ENCODE measurements around the gene DR1. TPM values are rescaled to one million over a fixed set of nuclear protein-coding genes. Genes with fewer than 3 reads are reported as not detected.

Gene DR1
- 100 to 1,000 TPM in 3 of 8 experiments, 10 to 100 TPM in 5; 43.4 to 121 (median 61.1) TPM for total RNA-seq

- ATAC-seq (replicated peaks in 6 of 8): peak; percentile 78 to 94 (median 92)
- Histone ChIP-seq H3K27ac (peak within 1 kb of the TSS; percentile 84 to 90), H3K4me1 (replicated peaks in 1 of 2) (peaks cover 6 to 24% of the 10 kb centered on the region in 2 donors), H3K4me3 (peak within 1 kb of the TSS; percentile 64 to 95 (median 92))
- in situ Hi-C loops (cut with MboI; ENCODE audit: low pct_unique_long_range_greater_than_20kb in 2 of 9, low sequenced_read_pairs in 9 of 9, unreplicated experiment in 9 of 9): no loop called here
- 0 to 2% (median 1%) methylated on average over 29 to 63 of the region's 80 CpGs; no CpG with 5 or more reads in 6 of the 10 experiments for WGBS, 10 experiments
These were observed at the start of gene DR1 for GRCh38 chr1:93345633-93346420. Gene DR1 (plus strand): TSS chr1:93345907. CDS start chr1:93346646, 739 bp downstream.

GRCh38 chr1:93296555-93297154 is 49.1 kb upstream of the DR1 start:
- in situ Hi-C loops (cut with MboI; ENCODE audit: low pct_unique_long_range_greater_than_20kb in 2 of 9, low sequenced_read_pairs in 9 of 9, unreplicated experiment in 9 of 9): no loop called here
- Histone ChIP-seq H3K27ac (no peak overlapping the region), H3K4me3 (no peak overlapping the region), H3K4me1 (replicated peaks in 1 of 2) (no peaks in the 10 kb centered on the region)
- 22 to 100% (median 77%) methylated on average over 1 to 3 of the region's 3 CpGs; no CpG with 5 or more reads in 3 of the 10 experiments for WGBS, 10 experiments
- ATAC-seq (replicated peaks in 6 of 8): no peak

GRCh38 chr1:93301131-93301530 is 44.6 kb upstream of the DR1 start:
- in situ Hi-C loops (cut with MboI; ENCODE audit: low pct_unique_long_range_greater_than_20kb in 2 of 9, low sequenced_read_pairs in 9 of 9, unreplicated experiment in 9 of 9): loop anchor here in 2 of 9 experiments (25.0 kb wide), 2 partner anchors 286 to 511 kb away; no protein-coding TSS in a partner anchor
- H3K27ac ChIP-seq: no peak overlapping the region
- H3K4me3 ChIP-seq: no peak overlapping the region
- ATAC-seq (replicated peaks in 6 of 8): no peak
- WGBS, 10 experiments: 9 to 100% (median 85%) methylated on average over 1 of the region's 1 CpG; no CpG with 5 or more reads in 2 of the 10 experiments
- H3K4me1 ChIP-seq (replicated peaks in 1 of 2): no peaks in the 10 kb centered on the region

GRCh38 chr1:93302078-93302477 is 43.6 kb upstream of the DR1 start:
- ATAC-seq (replicated peaks in 6 of 8): no peak
- no peak overlapping the region for H3K27ac ChIP-seq
- in situ Hi-C loops (cut with MboI; ENCODE audit: low pct_unique_long_range_greater_than_20kb in 2 of 9, low sequenced_read_pairs in 9 of 9, unreplicated experiment in 9 of 9): loop anchor here in 2 of 9 experiments (25.0 kb wide), 2 partner anchors 285 to 510 kb away; no protein-coding TSS in a partner anchor
- WGBS, 10 experiments: 75 to 92% (median 80%) methylated on average over 5 of the region's 5 CpGs
- H3K4me1 ChIP-seq (replicated peaks in 1 of 2): no peaks in the 10 kb centered on the region
- no peak overlapping the region for H3K4me3 ChIP-seq

- Histone ChIP-seq H3K4me1 (replicated peaks in 1 of 2) (no peaks in the 10 kb centered on the region), H3K4me3 (no peak overlapping the region), H3K27ac (no peak overlapping the region)
- in situ Hi-C loops (cut with MboI; ENCODE audit: low pct_unique_long_range_greater_than_20kb in 2 of 9, low sequenced_read_pairs in 9 of 9, unreplicated experiment in 9 of 9): loop anchor here in 2 of 9 experiments (25.0 kb wide), 2 partner anchors 283 to 508 kb away; no protein-coding TSS in a partner anchor
- WGBS, 10 experiments: 9 to 80% (median 38%) methylated on average over 1 to 2 of the region's 2 CpGs
- peak in 4 of 8 experiments; percentile 43 to 65 (median 54) for ATAC-seq (replicated peaks in 6 of 8)
These were observed 41.0 kb upstream of the DR1 start for GRCh38 chr1:93304716-93305138.

- in situ Hi-C loops (cut with MboI; ENCODE audit: low pct_unique_long_range_greater_than_20kb in 2 of 9, low sequenced_read_pairs in 9 of 9, unreplicated experiment in 9 of 9): loop anchor here in 2 of 9 experiments (25.0 kb wide), 2 partner anchors 280 to 505 kb away; no protein-coding TSS in a partner anchor
- ATAC-seq (replicated peaks in 6 of 8): no peak
- Histone ChIP-seq H3K27ac (no peak overlapping the region), H3K4me1 (replicated peaks in 1 of 2) (no peaks in the 10 kb centered on the region), H3K4me3 (no peak overlapping the region)
These were observed 38.8 kb upstream of the DR1 start for GRCh38 chr1:93306920-93307319.

- in situ Hi-C loops (cut with MboI; ENCODE audit: low pct_unique_long_range_greater_than_20kb in 2 of 9, low sequenced_read_pairs in 9 of 9, unreplicated experiment in 9 of 9): loop anchor here in 2 of 9 experiments (25.0 kb wide), 2 partner anchors 274 to 499 kb away; no protein-coding TSS in a partner anchor
- ATAC-seq (replicated peaks in 6 of 8): no peak
- 75 to 100% (median 90%) methylated on average over 1 to 4 of the region's 4 CpGs for WGBS, 10 experiments
- Histone ChIP-seq H3K27ac (no peak overlapping the region), H3K4me3 (no peak overlapping the region), H3K4me1 (replicated peaks in 1 of 2) (no peaks in the 10 kb centered on the region)
These were observed 32.7 kb upstream of the DR1 start for GRCh38 chr1:93313026-93313425.

GRCh38 chr1:93317207-93317606 is 28.5 kb upstream of the DR1 start:
- Histone ChIP-seq H3K4me1 (replicated peaks in 1 of 2) (no peaks in the 10 kb centered on the region), H3K27ac (no peak overlapping the region), H3K4me3 (no peak overlapping the region)
- 17 to 91% (median 49%) methylated on average over 1 to 2 of the region's 2 CpGs; no CpG with 5 or more reads in 4 of the 10 experiments for WGBS, 10 experiments
- no peak for ATAC-seq (replicated peaks in 6 of 8)
- in situ Hi-C loops (cut with MboI; ENCODE audit: low pct_unique_long_range_greater_than_20kb in 2 of 9, low sequenced_read_pairs in 9 of 9, unreplicated experiment in 9 of 9): loop anchor here in 2 of 9 experiments (25.0 kb wide), 2 partner anchors 270 to 495 kb away; no protein-coding TSS in a partner anchor

- Histone ChIP-seq H3K27ac (no peak overlapping the region), H3K4me1 (replicated peaks in 1 of 2) (no peaks in the 10 kb centered on the region), H3K4me3 (no peak overlapping the region)
- ATAC-seq (replicated peaks in 6 of 8): no peak
- in situ Hi-C loops (cut with MboI; ENCODE audit: low pct_unique_long_range_greater_than_20kb in 2 of 9, low sequenced_read_pairs in 9 of 9, unreplicated experiment in 9 of 9): loop anchor here in 2 of 9 experiments (25.0 kb wide), 2 partner anchors 269 to 494 kb away; no protein-coding TSS in a partner anchor
- WGBS, 10 experiments: 80 to 100% (median 96%) methylated on average over 2 of the region's 2 CpGs
These were observed 27.8 kb upstream of the DR1 start for GRCh38 chr1:93317943-93318342.

- in situ Hi-C loops (cut with MboI; ENCODE audit: low pct_unique_long_range_greater_than_20kb in 2 of 9, low sequenced_read_pairs in 9 of 9, unreplicated experiment in 9 of 9): loop anchor here in 2 of 9 experiments (25.0 kb wide), 2 partner anchors 266 to 491 kb away; no protein-coding TSS in a partner anchor
- ATAC-seq (replicated peaks in 6 of 8): no peak
- Histone ChIP-seq H3K27ac (no peak overlapping the region), H3K4me1 (replicated peaks in 1 of 2) (no peaks in the 10 kb centered on the region), H3K4me3 (no peak overlapping the region)
- 92 to 100% (median 100%) methylated on average over 1 of the region's 1 CpG; no CpG with 5 or more reads in 5 of the 10 experiments for WGBS, 10 experiments
These were observed 24.0 kb upstream of the DR1 start for GRCh38 chr1:93321720-93322119.

GRCh38 chr1:93322349-93322748 is 23.4 kb upstream of the DR1 start:
- Histone ChIP-seq H3K4me3 (no peak overlapping the region), H3K27ac (no peak overlapping the region), H3K4me1 (replicated peaks in 1 of 2) (no peaks in the 10 kb centered on the region)
- ATAC-seq (replicated peaks in 6 of 8): no peak
- in situ Hi-C loops (cut with MboI; ENCODE audit: low pct_unique_long_range_greater_than_20kb in 2 of 9, low sequenced_read_pairs in 9 of 9, unreplicated experiment in 9 of 9): loop anchor here in 2 of 9 experiments (25.0 kb wide), 2 partner anchors 265 to 490 kb away; no protein-coding TSS in a partner anchor
- WGBS, 10 experiments: 74 to 100% (median 93%) methylated on average over 1 to 3 of the region's 3 CpGs

GRCh38 chr1:93323185-93323820 is 22.4 kb upstream of the DR1 start:
- Histone ChIP-seq H3K27ac (no peak overlapping the region), H3K4me3 (no peak overlapping the region), H3K4me1 (replicated peaks in 1 of 2) (no peaks in the 10 kb centered on the region)
- no peak for ATAC-seq (replicated peaks in 6 of 8)
- 0 to 87% (median 69%) methylated on average over 1 to 3 of the region's 3 CpGs; no CpG with 5 or more reads in 2 of the 10 experiments for WGBS, 10 experiments
- in situ Hi-C loops (cut with MboI; ENCODE audit: low pct_unique_long_range_greater_than_20kb in 2 of 9, low sequenced_read_pairs in 9 of 9, unreplicated experiment in 9 of 9): loop anchor here in 2 of 9 experiments (25.0 kb wide), 2 partner anchors 264 to 489 kb away; no protein-coding TSS in a partner anchor
